OCI-LY1 (cell line): ENCODE results near the gene C19orf25.
"Not testable (repeated sequence)": the region's sequence is repeated elsewhere in the genome, so short reads cannot be mapped to it uniquely, and the experiment has no call there.

Source experiments
- EZH2 ChIP-seq: fragments of 200-600 bp; sonication (generic), shearing (Covaris generic); IDR thresholded peaks from 2 replicates; pipeline ENCODE4 v1.8.0; 2017; ENCODE audit warnings: borderline replicate concordance, mixed run types, mild to moderate bottlenecking, antibody characterized with exemption, low read length, moderate library complexity, mixed read lengths
- TF ChIP-seq, protein P1 (sequence below): fragments of 200-600 bp; sonication (generic), shearing (Covaris generic); IDR thresholded peaks from 2 replicates; pipeline ENCODE4 v1.5.1; 2017; ENCODE audit warnings: mild to moderate bottlenecking, antibody characterized with exemption, low read length, moderate library complexity, mixed read lengths

DNA sequence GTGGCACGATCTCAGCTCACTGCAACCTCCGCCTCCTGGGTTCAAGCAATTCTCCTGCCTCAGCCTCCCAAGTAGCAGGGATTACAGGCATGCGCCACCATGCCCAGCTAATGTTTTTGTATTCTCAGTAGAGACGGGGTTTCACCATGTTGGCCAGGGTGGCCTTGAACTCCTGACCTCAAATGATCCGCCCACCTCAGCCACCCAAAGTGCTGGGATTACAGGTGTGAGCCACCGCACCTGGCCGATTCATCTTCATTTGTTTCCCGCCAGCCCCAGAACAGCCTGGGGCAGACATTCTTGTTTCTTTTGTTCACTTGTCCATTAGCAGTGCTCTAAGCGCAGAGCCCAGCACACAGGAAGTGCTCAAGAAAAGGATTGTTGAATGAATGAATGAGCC is 2.0 kb downstream of the C19orf25 start:
- TF ChIP-seq, protein P1, sequence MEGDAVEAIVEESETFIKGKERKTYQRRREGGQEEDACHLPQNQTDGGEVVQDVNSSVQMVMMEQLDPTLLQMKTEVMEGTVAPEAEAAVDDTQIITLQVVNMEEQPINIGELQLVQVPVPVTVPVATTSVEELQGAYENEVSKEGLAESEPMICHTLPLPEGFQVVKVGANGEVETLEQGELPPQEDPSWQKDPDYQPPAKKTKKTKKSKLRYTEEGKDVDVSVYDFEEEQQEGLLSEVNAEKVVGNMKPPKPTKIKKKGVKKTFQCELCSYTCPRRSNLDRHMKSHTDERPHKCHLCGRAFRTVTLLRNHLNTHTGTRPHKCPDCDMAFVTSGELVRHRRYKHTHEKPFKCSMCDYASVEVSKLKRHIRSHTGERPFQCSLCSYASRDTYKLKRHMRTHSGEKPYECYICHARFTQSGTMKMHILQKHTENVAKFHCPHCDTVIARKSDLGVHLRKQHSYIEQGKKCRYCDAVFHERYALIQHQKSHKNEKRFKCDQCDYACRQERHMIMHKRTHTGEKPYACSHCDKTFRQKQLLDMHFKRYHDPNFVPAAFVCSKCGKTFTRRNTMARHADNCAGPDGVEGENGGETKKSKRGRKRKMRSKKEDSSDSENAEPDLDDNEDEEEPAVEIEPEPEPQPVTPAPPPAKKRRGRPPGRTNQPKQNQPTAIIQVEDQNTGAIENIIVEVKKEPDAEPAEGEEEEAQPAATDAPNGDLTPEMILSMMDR: not testable (repeated sequence)
- not testable (repeated sequence) for TF ChIP-seq EZH2
